ENCODE data around the gene NOXA1.

Gene NOXA1

DNA sequence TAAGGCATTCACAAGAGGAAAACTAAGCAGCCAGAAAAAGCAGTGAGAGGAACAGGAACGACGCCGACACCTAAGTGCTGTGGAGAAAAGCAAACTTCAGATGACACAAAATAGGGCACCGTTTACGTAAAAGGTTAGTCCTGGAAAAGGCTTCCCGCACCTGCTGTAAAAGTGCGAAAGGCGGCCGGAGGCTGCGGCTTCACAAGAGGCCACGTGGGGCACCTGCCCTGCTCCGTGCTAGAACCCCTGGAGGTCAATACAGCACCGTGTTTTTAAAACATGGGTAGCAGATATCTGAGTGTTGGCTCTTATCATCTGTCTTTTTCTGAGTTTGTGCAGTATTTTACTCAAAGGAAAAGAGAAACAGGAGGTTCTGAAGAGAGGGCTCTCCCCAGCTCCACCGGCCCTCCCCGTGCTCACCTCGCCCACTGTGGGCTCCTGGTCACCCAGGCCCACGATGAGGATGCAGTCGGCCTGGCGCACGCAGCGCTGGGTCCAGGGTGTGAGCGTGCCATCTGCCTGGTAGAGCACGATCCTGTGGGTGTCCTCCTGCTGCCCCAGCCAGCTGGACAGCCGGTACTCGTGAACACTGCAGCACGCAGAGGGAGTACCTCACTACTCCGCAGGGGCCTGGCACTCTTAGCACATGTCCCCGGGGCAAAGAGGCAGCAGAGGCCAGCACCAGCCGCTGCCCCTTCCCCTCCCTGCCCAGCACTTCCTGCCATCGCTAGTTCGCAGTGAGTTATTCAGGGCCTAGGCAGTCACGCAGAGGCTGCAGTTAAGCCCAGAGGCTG is 56.9 kb downstream of the NOXA1 start:
- no peak for DNase-seq (ENCODE audit: low read depth)
- TF ChIP-seq, protein P1, sequence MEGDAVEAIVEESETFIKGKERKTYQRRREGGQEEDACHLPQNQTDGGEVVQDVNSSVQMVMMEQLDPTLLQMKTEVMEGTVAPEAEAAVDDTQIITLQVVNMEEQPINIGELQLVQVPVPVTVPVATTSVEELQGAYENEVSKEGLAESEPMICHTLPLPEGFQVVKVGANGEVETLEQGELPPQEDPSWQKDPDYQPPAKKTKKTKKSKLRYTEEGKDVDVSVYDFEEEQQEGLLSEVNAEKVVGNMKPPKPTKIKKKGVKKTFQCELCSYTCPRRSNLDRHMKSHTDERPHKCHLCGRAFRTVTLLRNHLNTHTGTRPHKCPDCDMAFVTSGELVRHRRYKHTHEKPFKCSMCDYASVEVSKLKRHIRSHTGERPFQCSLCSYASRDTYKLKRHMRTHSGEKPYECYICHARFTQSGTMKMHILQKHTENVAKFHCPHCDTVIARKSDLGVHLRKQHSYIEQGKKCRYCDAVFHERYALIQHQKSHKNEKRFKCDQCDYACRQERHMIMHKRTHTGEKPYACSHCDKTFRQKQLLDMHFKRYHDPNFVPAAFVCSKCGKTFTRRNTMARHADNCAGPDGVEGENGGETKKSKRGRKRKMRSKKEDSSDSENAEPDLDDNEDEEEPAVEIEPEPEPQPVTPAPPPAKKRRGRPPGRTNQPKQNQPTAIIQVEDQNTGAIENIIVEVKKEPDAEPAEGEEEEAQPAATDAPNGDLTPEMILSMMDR (IDR thresholded peaks at IDR 0.05; ENCODE audit: insufficient read depth, low read depth, low read length, missing control alignments): no peak
- H3K4me3 ChIP-seq (ENCODE audit: low read depth, low read length): no peak overlapping the region

DNA sequence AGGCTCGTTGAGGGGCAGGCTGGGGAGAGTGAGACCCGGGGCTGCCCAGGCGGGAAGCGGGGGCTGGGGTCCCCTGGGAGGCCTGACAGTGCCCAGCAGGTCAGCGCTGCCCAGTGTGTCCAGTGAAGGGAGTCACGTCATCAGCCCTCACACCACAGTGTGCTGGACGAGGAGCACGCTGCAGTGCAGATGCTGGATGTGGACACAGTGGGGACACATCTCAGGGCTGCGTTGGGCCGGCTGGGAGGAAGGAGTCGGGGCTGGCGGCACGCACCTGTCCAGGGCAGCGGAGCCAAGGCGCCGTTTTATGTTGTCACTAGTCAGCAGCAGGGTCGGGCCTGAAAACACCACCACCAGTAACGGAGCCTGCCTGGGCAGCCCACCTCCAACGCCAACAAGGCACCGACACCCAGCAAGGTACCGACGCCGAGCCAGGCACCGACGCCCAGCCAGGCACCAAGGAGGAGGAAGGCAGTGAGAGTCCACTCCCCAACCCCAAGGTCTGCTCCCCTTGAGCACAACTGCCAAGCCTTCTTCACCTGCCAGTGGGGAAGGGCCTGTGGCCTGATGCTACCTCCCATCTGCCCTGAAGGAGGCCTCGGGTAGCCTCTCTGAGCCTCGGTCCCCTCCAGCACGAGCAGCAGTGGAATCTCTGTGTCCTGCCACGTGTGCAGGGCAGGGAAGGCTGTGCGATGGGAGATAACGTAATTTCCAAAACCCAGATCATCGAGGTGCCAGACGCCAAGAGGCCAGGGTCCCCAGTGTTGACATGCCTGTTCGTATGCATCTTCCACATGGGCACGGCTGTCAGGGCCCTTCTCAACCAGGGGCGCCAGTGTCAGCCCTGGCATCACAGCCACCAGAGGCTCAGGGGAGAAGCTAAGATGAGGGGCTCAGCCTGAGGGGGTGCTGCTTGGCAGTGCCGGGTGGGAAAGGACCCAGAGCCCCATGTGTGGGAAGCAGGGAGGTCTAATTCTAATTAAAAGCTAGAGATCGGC is 57.8 kb downstream of the NOXA1 start:
- DNase-seq (ENCODE audit: low read depth): no peak
- TF ChIP-seq, protein P1 (IDR thresholded peaks at IDR 0.05; ENCODE audit: insufficient read depth, low read depth, low read length, missing control alignments): no peak

DNA sequence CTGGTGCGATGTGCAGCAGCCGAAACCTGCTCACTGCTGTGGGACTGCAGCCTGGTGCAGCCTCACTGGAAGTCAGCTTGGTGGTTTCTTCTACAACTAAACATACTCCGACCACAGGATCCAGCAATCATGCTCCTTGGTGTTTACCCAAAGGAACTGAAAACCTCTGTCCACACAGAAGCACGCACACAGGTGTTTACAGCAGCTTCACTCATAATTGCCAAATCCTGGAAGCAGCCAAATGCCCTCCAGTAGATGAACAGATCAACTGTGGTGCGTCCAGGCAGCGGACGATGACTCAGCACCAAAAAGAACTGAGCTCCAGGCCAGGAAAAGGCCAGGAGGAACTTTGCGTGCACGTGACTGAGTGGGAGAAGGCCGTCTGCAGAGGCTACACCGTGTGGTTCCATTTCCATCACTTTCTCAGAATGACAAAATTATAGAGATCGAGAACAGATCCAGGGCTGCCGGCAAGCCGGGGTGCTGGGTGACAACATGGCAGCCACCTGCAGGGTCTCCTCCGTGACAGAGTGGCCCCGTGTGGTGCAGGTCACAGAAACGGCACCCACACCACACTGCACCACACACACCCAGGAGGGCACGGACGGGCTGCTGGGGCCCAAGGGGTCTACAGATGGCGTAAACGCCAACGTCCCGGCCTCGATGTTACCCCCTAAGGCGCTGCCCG is 59.0 kb downstream of the NOXA1 start:
- no peak for DNase-seq (ENCODE audit: low read depth)
- TF ChIP-seq, protein P1 (IDR thresholded peaks at IDR 0.05; ENCODE audit: insufficient read depth, low read depth, low read length, missing control alignments): no peak
- no peak overlapping the region for H3K4me3 ChIP-seq (ENCODE audit: low read depth, low read length)

More for the DNA sequence above, 57.8 kb downstream of the NOXA1 start:
- no peak overlapping the region for H3K4me3 ChIP-seq (ENCODE audit: low read depth, low read length)
